Epidermal melanocyte (primary cell): Measurements from ENCODE around the gene IFNA14.
"Not testable (repeated sequence)": the region's sequence is repeated elsewhere in the genome, so short reads cannot be mapped to it uniquely, and the experiment has no call there.

Experiments used
- DNase-seq: peaks from one replicate; pipeline ENCODE4 v3.0.0; 2011; ENCODE audit warnings: low spot score; ENCODE audit not compliant: insufficient read length

IFNA14 gene

DNA sequence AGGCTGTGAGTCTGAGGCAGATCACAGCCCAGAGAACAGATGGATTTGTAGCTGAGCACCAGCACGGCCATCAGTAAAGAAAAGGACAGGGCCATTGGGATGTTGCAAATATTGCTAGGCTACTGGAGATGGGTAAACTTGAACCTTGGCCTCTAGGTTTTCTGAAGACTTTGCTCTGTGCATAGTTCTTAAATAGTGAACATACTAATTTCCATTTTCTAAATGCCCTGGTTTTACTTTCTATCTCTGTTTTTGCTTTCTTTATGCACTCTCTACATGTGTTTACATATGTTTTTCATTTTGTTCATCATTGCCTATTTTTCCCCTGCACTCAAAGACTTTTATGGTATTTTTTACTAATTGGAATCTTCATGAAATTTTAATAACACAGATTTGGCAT, 22.6 kb downstream of the IFNA14 start, which contains the start of gene IFNA16:
Gene IFNA16, minus strand, starts transcription at position 101 of the 400 bp plus-strand sequence. Its CDS starts 6 bp downstream, at position 95.
- not testable (repeated sequence) for DNase-seq

DNA sequence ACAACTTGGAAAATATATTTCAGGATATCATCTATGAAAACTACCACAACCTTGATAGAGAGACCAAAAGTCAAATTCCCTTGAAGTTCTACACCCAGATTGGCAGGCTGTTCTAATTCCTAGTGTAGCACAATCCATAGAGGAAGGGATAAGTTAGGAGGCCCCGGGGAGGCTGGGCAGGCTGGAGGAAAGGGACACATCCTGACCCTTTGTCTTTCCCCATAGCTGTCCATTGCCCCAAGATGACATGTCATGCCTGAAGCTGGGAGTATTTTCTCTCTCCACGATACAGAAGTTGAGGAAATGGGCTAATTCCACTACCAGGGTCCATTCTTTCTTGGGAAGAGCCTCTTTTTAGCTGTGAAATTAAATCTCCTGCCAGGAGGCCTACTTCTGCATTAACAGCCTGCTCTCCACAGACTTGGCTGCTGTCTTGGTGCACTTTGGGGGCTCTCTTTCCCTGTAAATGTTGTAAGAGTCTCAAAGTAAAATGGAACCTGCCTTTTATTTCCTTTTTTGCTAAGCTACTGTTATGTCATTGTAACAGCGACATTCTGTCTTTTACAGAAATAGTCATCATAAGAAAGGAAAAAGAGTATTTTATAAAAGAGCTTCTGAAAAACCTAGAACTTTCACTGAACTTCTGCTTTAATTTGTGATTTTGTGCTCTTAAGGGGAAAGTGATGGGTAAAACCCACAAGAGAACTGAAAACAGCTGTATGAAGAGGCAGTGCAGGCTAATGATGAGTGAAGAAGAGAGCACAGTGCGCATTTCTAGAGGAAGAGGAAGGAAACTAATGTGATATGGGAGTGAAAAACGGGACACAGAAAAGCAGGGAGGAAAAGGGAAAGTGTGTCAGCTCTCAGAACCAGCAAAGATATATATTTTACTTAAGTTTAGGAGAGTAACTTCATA, 26.1 kb downstream of the IFNA14 start:
- not testable (repeated sequence) for DNase-seq

DNA sequence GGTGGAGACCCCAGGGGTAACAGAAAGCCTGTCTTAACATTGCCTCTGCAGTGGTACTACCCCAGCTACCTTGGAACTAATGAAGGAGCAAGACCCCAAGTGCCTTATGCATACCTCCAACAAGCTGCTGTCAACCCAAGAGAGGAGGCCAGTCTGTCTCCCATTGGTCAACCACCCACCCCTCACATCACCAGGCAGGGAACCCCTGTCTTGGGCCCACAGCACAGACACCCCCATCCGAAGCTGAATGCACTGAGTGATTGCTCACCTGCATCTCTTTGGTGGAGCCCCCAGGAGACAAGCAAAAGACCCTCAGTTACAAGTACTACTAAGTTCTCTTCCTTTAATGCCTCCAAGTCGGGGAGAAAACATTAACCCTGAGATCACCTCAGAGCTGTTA, 27.6 kb downstream of the IFNA14 start:
- not testable (repeated sequence) for DNase-seq

DNA sequence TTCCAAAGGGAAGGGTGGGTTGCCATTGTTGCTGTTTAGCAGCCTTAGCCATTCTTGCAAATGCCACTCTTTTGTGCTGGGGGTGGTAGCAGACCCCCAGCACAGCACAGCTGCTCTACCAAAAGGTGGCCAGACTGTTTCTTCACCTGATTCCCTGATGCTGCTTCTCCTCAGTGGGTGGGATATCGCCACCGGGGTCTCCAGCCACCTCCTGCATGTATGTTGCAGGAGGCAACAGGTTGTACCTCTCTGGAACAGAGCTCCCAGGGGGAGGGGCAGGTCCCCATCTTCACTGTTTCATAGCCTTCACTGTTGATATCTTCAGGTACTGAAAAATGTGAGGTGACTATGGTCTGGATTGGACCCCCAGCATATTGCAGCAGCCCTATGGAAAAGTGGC, 29.0 kb downstream of the IFNA14 start:
- not testable (repeated sequence) for DNase-seq

DNA sequence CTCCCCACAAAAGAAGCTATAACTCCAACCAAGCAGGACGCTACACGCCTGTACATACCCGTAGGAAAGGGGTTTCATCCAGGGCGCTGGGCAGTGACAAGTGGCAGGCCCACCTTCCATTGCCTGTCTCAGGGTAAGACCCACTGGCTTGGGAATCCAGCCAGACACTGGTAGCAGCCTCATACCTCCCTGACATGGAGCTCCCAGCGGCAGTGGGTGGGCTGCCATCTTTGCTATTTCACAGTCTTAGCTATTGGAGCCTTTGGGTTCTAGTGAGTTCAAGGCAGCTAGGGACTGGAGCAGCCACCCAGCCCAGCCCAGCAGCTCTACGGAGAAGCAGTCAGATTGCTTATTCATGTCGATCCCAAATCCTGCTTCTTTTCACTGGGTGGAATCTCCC, 29.5 kb downstream of the IFNA14 start:
- no peak for DNase-seq

DNA sequence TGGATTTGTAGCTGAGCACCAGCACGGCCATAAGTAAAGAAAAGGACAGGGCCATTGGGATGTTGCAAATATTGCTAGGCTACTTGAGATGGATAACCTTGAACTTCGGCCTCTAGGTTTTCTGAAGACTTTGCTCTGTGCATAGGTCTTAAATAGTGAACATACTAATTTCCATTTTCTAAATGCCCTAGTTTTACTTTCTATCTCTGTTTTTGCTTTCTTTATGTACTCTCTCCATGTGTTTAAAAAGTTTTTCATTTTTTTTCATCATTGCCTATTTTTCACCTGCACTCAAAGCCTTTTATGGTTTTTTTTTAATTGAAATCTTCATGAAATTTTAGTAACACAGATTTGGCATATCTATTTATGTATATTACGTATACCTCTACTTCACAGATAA, 32.8 kb downstream of the IFNA14 start, which contains the start of gene IFNA10:
Gene IFNA10, minus strand, starts transcription at position 101 of the 400 bp plus-strand sequence. Its CDS starts 46 bp downstream, at position 55.
- not testable (repeated sequence) for DNase-seq

DNA sequence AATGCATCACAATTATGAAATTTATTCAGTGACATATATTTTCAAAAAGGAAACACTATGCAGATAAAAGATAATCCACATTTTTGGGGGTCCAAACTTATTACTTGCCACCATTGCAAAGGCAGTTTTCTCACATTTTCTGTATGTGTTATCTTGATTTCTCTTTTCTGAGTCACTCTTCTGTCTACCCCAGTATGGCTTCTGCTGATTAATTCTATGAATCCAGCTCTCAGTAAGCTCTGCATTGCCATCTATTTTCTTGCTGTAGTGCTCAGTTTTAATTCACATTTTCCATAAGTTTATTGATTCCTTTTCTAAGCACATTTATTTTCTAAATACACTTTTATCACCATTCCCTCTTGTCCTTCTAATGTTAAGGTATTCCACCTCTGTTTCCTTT, 34.6 kb downstream of the IFNA14 start:
- no peak for DNase-seq

DNA sequence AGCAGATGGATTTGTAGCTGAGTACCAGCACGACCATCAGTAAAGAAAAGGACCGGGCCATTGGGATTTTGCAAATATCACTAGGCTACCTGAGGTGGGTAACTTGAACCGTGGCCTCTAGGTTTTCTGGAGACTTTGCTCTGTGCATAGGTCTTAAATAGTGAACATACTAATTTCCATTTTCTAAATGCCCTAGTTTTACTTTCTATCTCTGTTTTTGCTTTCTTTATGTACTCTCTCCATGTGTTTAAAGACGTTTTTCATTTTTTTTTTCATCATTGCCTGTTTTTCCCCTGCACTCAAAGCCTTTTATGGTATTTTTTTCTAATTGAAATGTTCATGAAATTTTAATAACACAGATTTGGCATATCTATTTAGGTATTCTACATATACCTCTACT, 37.7 kb downstream of the IFNA14 start, which contains the start of gene IFNA7:
Gene IFNA7, minus strand, starts transcription at position 101 of the 400 bp plus-strand sequence. Its CDS starts 40 bp downstream, at position 61.
- not testable (repeated sequence) for DNase-seq

DNA sequence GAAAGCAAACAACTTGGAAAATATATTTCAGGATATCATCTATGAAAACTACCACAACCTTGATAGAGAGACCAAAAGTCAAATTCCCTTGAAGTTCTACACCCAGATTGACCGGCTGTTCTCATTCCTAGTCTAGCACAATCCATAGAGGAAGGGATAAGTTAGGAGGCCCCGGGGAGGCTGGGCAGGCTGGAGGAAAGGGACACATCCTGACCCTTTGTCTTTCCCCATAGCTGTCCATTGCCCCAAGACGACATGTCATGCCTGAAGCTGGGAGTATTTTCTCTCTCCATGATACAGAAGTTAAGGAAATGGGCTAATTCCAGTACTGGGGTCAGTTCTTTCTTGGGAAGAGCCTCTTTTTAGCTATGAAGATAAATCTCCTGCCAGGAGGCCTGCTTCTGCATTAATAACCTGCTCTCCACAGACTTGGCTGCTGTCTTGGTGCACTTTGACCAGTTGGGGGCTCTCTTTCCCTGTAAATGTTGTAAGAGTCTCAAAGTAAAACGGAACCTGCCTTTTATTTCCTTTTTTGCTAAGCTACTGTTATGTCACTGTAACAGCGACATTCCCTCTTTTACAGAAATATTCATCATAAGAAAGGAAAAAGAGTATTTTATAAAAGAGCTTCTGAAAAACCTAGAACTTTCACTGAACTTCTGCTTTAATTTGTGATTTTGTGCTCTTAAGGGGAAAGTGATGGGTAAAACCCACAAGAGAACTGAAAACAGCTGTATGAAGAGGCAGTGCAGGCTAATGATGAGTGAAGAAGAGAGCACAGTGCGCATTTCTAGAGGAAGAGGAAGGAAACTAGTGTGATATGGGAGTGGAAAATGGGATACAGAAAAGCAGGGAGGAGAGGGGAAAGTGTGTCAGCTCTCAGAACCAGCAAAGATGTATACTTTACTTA, 44.7 kb downstream of the IFNA14 start:
- not testable (repeated sequence) for DNase-seq
